GM15510 (cell line): ENCODE results near the gene ZMYND12.
A peak's percentile ranks its signal among the peaks of the same experiment; 100 is the strongest.

ENCODE experiments used
- POLR2A ChIP-seq: IDR thresholded peaks from 3 replicates; pipeline ENCODE4 v1.6.1; 2011; ENCODE audit warnings: borderline replicate concordance; ENCODE audit not compliant: insufficient read length; ENCODE audit errors: extremely low read depth

The ZMYND12 gene, protein sequence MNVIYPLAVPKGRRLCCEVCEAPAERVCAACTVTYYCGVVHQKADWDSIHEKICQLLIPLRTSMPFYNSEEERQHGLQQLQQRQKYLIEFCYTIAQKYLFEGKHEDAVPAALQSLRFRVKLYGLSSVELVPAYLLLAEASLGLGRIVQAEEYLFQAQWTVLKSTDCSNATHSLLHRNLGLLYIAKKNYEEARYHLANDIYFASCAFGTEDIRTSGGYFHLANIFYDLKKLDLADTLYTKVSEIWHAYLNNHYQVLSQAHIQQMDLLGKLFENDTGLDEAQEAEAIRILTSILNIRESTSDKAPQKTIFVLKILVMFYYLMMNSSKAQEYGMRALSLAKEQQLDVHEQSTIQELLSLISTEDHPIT

DNA sequence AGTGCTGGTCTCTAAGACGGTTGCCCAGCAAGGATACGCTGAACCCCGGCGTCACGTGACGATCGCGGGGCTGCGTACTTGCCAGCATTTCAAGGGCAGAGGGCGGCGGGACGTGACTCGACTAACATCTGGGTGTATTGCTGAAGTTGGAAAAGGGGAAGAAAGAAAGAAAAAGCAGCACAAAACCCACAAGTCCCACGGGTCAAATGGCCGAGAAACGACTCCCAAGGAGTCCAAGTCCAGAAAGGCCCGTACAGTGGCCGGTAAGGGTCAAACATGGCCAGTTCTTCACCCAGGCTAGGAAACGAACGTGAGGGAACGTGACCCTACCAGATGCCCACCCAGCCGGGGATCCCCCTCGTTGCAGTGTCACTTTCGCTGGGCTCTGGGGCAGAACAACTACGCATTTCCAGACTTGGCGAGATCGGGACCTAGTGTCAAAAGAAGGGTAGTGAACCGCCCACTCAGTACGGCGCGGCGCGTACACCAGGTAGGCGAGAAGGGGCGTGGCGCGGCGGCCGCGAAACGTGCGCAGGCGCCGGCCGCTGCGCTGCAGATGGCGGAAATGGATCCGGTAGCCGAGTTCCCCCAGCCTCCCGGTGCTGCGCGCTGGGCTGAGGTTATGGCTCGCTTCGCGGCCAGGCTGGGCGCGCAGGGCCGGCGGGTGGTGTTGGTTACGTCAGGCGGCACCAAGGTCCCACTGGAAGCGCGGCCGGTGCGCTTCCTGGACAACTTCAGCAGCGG, at the start of gene ZMYND12, which contains the start of gene PPCS:
TSS of gene ZMYND12 (minus strand) at position 13 of the 744 bp plus-strand sequence. CDS start 25 bp downstream, outside the sequence.
TSS of gene PPCS (plus strand) at position 534 of the 744 bp plus-strand sequence. CDS start at position 557, 23 bp downstream.
- TF ChIP-seq POLR2A, result peak; percentile 97

DNA sequence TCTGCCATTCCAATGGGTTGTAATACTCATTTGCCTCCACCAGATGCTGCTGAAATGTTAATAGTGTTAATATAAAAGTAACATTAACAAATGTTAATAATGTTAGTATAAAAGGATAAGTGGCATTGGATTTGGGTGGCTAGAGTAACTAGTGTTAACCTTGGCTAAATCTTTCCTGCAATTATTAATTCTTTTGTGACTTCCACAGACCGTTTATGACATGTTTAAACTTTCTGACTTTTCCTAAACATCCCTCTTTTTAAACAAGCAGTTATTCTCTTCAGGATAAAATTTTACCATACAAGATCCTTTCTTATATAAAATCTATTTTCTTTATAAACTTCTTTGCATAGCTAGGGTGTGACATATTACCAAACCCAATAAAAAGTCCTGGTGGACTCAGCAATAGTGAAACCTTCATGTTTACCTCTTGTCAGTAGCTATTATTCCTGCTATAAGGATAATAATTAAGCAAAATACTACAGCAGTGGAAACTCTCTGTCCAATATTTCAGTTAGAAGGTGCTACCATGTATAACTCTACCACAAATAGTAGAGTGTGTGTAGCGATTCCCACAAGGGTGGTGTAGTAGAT, 48.8 kb upstream of the ZMYND12 start:
- no peak for TF ChIP-seq POLR2A

DNA sequence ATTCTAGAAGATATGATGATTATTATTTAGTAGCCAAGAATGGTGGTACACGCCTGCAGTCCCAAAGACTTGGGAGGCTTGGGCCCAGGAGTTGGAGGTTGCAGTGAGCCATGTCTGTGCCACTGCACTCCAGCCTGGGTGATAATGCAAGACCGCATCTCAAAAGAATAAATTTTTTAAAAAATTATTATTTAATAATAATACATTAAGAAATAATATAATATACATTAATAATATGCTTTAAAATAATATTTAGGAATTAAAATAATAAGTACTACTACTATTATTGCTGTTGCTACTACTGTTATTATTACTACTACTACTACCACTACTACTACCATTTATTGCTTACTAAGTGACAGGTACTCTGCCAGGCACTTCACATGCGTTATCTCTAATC, 34.4 kb upstream of the ZMYND12 start:
- no peak for TF ChIP-seq POLR2A

DNA sequence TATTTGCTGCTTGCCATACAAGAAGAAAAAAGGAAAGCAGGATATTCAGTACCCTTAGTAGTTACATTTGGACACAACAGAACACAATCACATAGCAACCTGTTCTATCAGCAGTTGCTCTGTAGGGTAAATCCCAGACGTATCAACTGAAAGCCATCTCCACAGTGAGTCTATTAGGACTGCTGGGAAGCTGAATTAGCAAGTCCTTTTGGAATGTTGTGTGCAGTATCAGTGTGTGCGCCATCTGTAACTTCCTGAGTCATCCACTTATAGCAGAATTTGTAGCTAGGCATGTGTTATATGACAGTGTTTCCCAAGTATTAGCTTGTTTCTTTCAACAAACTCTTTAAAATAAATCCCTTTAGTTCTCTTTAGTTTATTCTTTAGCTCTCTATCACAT, 28.6 kb upstream of the ZMYND12 start:
- TF ChIP-seq POLR2A, result no peak

DNA sequence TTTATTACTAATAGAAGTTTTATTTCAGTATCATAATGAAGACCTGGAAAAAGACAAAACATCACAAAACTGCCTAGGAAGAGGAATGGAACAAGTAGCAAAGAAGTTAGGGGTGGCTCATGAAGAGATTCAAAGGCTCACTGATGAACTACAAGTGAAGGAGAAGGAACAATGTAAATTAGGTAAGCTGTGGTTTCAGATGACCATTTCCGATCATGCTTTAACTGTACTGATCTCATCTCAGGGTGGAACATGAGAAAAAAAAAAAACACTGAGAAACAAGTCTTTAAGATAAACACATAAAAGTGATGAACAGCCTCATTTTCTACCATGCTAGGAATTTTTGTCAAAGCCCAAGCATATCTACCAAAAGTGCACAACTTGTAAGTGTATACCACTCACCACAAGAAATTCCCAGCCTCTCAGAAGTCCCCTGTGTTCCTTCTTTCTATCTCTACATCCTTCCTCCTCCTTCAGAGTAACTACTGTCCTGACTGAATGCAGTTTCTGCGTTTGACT, 26.9 kb upstream of the ZMYND12 start:
- TF ChIP-seq POLR2A, result no peak

DNA sequence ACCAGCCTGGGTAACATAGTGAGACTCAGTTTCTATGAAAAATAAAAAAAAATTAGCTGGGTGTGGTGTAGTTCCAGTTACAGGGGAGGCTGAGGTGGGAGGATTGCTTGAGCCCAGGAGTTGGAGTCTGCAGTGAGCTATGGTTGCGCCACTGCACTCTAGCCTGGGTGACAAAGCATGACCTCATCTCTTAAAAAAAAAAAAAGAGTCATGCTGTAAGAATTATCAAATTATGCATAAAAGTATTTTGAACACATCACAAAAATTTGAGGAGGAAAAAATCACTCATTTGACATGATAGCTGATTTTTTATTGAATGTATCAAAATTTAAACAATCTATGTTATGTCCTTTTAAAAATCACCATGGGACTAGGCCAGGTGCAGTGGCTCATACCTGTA, 25.1 kb upstream of the ZMYND12 start:
- no peak for TF ChIP-seq POLR2A

DNA sequence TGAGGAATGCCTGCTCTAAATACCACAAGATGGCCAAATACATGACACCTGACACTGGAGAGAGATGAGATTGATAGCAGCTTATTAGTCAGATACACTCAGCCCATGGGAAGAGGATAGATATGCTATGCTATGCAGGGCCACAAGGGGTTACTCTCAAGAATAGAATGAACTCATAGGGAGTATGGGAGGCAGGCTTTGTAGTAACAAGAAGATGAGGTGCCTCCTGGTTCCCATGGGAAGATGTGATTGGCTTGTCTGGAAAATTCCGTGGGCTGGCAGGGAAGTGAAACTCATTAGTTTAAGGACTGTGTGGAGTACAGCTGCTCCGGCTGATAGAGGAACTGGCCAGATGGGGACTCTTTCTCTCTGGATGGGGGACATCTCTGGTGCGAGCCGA, 23.8 kb upstream of the ZMYND12 start:
- no peak for TF ChIP-seq POLR2A

DNA sequence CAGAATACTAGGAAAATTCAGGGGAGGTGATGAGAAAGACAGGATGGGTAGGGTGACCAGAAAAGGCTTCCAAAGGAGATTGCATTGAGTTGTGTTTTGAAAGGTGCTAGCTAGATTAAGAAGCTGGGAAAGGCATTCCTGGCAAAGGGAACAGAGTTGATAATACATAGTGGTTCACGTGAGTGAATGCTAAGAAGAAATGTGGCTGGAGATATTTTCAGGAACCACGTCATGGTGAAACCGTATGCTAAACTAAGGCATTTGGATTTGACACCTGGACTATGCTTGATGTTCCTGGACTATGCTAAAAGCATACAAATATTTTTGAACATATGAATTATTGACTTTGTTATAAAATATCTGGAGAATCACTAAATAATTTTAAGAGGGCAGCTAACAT, 22.0 kb upstream of the ZMYND12 start:
- no peak for TF ChIP-seq POLR2A

DNA sequence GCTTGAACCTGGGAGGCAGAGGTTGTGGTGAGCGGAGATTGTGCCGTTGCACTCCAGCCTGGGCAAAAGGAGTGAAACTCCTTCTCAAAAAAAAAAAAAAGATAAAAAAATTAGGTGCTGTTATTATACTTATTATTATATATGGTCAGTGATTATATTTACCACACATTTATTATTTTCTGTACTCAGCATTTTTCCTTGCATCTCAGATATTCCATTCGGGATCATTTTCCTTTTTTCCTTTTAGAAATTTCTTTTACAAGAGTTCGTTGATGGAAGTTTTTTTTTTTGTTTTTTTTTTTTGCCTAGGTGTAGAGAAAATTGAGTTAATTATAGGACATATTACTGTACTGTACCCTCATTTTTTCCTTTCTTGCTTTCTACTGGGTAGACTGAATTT, 20.8 kb upstream of the ZMYND12 start:
- TF ChIP-seq POLR2A, result no peak

DNA sequence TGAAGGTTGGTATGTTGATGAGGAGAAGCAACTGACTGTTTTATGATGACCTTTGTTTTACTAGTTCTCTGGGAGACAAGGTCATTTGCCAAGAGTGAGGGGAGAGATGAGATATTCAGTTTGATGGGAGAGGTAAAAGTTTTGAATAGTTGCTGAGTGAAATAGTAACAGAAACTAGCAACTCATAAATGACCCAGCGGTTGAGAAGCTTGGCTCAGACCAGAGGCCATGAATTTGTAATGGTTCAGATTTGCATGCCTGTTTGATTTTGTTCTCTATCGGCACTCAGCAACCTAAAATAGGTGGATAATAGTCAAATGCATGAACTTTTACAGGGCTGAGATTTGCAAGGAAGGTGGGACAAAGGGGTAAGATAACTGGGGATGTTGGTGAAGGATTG, 13.9 kb upstream of the ZMYND12 start:
- TF ChIP-seq POLR2A, result no peak

DNA sequence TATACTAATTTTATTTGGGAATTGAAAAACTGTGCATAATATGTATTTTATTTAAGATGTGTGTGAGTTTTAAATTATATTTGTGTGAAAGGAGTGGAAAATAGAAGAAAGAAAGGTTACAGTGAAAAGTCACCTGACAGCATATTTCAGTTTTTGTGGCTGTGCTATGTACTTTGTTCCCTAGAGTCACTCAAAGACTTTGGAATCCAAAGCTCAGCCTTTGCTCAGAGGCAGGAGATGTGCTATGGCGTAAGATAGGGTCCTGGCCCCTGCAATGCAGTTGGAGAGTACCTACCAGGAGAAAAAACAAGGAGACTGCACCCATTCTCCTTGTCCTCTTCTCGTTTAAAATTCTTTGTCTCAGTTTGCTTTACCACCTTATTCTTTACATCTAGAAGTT, 10.2 kb upstream of the ZMYND12 start:
- TF ChIP-seq POLR2A, result no peak

DNA sequence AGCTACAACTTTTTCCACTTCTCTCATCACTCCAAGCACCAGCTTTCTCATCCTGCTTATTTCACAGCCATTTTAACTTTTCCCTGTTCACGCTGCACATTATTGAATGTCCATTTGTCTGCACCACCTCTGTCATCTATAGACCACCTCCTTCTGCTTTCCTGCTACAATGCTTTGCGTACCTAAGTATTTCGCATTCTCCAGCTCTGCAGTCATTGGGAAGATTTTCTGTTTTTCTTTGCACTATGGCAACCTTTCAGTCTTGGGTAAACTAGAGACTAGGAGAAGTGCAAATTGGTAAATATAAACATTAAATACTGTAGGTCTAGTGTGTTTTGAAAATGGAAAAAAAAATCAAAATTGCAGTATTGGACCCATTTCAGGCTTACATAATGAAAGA, 8.1 kb upstream of the ZMYND12 start:
- no peak for TF ChIP-seq POLR2A

DNA sequence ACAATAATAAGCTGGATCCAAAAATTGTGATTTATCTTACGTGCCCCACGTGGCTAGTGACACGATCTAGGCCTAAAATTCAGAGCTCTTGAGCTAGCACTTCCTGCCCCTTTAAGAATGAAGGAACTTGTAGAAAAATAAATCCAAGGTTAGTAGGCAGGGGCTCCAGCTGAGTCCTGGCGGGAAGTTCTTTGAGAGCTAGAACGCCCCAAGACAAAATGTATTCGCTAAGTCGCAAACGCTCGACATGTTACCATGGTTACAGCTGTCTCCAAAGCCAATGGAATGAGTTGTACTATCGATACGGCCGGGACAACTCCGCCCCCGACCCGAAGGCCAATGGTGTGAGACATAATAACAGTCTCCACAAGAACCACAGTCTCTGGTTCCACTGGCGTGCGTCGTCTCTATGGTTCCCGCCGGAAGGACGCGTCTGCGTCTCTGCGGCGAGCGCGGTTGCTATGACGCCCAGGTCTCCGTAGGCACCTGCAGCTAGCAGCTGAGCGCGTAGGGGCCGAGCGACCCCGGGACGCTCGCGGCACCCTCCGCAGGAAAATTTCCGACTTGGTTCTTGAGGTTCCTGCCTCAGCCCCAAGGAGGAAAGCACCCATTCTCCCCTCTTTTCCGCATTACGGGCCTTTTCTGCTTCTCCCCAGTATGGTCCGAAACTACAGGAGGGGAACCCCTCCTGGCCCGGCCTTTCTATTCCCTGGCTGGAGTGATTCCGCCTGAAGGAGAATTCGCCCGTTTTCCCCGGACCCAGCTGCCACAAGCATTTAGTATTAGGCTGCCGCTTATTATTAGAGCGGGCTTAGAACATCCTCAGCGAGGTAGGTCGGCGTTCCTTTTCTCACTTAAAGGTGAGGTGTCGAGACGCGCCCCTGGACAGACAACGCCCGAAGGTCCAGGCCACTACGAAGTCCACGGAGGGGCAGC, 7.3 kb upstream of the ZMYND12 start, which contains the start of gene CCDC30:
TSS of gene CCDC30 (plus strand) at position 459 of the 936 bp plus-strand sequence. CDS start 17,266 bp downstream, outside the sequence.
- peak; percentile 38 for TF ChIP-seq POLR2A

DNA sequence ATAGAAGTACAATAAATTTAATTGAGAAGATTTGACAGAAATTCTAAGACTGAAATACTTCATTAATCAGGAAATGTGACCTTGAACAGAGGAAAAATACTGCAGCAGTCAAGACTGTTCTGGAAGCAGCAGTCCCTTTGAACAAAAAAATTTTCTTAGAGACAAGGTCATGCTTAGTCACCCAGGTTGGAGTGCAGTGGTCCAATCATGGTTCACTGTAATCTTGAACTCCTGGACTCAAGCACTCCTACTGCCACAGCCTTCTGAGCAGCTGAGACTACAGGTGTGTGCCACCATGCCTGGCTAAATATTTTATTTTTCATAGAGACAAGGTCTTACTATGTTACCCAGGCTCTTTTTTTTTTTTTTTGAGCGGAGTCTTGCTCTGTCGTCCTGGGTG, 5.4 kb upstream of the ZMYND12 start:
- no peak for TF ChIP-seq POLR2A

DNA sequence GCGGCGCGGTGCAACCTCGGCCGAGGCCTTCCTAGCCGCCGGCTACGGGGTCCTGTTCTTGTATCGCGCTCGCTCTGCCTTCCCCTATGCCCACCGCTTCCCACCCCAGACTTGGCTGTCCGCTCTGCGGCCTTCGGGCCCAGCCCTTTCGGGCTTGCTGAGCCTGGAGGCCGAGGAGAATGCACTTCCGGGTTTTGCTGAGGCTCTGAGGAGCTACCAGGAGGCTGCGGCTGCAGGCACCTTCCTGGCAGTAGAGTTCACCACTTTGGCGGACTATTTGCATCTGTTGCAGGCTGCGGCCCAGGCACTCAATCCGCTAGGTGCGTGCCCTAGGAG, 900 bp upstream of the ZMYND12 start:
- TF ChIP-seq POLR2A, result no peak

DNA sequence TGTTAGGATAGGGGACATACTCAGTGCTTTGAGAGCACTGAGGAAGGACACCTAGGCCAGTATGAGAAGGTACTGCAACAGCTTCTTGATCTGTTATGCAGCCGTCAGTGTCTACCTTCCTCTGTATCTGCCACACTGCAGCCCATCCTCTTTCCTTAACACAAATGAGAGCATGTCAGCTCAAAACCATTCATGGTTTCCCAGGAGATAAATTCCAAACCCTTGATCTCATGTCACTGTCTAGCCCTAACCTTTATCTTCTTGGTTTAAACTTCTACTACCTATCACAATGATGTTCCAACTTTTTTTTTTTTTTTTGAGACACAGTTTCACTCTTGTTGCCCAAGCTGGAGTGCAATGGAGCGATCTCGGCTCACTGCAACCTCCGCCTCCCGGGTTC, 1.4 kb downstream of the ZMYND12 start:
- no peak for TF ChIP-seq POLR2A
